Cerebellar nuclear complex (tissue), 1 donor: ENCODE results near the gene ARHGAP40.

Source experiments
- DNase-seq, 2 experiments: peaks; one replicate each; lab custom pipeline; 2025; lab: John Stamatoyannopoulos, UW

Gene ARHGAP40

GRCh38 chr20:38601216-38602184 is at the start of gene ARHGAP40:
TSS of gene ARHGAP40 (plus strand) at chr20:38601809.
- no peak for DNase-seq

DNA sequence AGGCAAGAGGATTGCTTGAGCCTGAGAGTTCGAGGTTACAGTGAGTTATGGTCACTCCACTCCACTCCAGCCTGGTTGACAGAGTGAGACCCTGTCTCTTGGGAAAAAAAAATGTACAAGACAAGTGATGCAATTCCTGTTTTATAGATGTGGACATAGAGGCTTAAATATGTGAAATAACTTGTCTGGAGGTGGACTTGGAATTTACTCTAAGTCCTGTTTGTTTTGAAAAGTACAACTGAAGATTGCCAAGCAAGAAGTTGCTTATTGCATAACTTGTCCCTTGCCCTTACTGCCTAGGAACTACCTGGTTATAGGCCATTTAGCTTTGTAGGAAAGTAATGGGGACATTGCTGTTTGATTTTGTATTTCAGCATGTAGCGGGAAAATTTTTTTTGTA is 46.6 kb upstream of the ARHGAP40 start:
- DNase-seq = no peak

GRCh38 chr20:38555395-38555794 is 46.2 kb upstream of the ARHGAP40 start:
- DNase-seq = no peak

DNA sequence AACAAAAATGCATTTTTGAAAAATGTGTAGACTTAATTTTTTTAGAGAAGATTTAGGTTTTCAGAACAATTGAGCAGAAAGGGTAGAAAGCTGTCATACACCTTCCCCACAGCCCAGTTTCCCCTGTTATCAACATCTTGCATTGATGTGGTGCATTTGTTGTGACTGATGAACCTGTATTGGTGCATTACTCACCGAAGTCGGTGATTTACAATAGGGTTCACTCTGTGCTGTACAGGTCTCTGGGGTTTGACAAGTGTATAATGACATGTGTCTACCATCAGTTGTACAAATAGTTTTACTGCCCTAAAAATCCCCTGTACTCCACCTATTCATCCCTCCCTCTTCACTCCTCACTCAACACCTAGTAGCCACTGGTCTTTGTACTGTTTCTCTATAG is 44.4 kb upstream of the ARHGAP40 start:
- DNase-seq = no peak

GRCh38 chr20:38558596-38559360 is 42.8 kb upstream of the ARHGAP40 start:
- DNase-seq = no peak

DNA sequence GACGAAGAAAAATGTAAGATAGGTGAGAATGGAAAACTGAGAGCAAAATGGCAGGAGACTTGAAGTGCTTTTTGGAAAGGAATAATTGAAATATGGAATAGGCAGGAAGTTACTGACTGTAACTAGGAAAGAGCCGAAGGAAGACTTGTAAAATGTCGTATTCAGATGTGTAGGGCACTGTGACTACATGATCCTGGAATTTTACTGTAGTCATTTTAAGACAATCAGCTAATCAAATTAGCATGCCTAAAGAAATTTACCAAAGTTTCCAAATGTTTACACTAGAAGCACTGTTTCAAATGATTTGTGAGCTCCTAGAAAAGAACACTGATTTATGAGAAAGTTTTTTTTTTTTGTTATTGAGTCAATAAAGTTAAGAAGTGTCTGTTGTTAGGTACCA is 41.8 kb upstream of the ARHGAP40 start:
- DNase-seq = no peak

GRCh38 chr20:38563802-38564431 is 37.7 kb upstream of the ARHGAP40 start:
- DNase-seq = no peak

DNA sequence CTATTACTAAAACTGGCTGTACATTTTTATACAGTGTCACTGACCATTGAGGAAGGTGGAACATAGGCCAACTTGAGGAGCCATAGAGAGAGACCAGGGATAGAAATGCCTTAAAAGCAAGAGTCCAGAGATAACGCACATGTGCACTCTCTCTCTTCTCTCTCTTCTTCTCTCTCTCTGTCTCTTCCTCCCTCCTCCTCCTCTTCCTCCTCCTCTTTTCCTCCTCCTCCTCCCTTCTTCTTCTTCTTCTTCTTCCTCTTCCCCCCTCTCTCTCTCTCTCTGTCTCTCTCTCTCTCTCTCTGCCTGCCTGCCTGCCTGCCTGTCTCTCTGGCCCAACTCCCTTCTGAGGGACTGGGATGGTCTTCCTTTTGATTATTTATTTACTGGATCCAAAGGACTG is 36.9 kb upstream of the ARHGAP40 start:
- DNase-seq = no peak

- no peak for DNase-seq
These were observed 35.5 kb upstream of the ARHGAP40 start for GRCh38 chr20:38566036-38566598.

DNA sequence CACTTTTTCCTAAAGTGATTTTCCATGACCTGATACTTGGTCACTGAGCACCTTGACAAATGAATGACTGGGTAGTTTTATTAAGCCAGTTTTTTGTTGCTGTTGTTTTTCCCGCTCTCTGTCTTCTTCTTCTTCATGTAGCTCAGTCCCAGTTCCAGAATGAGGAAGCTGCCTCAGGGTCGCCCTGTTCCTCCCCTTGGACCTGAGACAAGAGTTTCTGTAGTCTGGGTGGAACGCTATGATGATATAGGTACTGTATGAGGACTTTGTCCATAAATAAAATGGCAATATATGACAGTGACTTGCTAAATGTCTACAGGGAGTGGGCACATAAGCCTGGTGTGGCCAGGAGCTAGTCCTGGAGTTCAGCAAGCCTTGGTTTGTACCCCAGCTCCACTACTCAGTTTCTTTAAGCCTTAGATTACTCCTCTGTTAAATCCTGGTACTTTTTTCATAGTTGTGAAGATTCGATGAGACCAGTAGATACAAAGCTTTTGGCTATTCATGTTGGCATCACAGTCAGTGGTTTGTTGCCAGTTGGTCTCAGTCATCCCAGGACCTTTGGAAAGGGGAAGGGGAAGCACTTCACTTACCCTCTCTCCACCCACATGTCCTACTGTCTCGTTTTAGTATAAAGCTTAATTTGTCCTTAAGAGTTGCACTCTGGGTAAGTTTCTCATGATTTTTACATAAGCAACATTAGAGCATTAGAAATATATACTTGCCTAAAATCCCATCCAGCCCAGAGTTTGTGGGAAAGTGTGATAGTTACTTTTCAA is 31.7 kb upstream of the ARHGAP40 start:
- no peak for DNase-seq

GRCh38 chr20:38573413-38573812 is 28.2 kb upstream of the ARHGAP40 start:
- no peak for DNase-seq

DNA sequence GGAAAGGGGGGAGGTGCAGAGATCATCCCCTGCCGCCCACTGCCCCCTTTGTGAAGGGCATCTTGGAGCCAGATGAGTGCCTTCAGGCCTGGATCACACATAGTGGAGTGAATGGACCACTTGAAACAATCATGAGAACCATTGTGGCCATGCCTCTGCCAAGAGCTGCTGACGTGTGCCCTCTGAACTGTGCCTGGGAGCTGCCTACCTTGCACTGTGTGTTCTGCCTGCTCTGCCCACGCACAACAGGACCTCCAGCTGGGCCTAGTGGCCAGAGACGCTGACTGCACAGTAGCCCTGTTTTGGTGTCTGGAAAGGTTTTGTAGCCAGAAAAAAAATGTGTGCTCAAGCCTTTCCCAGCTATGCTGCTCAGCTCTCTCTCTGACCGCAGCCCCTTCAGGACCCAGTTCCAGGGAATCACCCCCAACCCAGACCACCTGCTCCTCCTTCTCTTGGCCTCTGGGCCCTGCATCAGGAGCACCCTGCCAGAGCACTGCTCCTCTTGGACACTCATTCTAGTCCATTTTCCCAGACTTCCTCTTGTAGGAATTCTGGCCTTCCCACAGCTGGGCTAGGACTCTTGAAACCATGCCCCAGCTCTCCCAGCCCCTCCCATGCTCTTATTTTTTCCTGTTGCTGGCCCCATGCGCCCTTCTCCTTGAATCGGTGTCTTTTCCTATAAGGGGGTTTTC is 22.2 kb upstream of the ARHGAP40 start:
- DNase-seq = no peak

DNA sequence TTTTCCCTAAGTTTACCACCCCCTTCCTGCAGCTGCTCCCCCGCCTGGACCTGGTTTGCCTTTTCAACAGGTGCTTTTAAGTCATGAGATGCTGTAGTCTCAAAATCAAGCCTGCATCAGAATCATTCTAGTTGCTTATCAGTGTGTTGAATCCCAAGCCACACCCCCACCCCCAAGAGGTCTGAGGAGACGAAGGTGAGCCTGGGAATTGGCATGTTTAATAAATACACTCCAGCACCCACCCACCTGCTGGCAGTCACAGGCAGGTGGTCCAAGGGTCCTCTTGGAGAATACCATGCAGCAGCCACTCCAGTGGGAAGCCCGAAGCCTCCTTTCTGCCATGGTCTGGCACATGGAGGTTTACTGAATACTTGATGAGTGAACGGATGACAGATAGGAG is 21.7 kb upstream of the ARHGAP40 start:
- no peak for DNase-seq

- DNase-seq = no peak
These were observed 20.6 kb upstream of the ARHGAP40 start, which contains the start of gene ADIG for GRCh38 chr20:38581013-38581412. TSS of gene ADIG (plus strand) at chr20:38581197. CDS start at chr20:38581251, 54 bp downstream.

GRCh38 chr20:38581830-38582358 is 19.7 kb upstream of the ARHGAP40 start:
- DNase-seq = no peak

DNA sequence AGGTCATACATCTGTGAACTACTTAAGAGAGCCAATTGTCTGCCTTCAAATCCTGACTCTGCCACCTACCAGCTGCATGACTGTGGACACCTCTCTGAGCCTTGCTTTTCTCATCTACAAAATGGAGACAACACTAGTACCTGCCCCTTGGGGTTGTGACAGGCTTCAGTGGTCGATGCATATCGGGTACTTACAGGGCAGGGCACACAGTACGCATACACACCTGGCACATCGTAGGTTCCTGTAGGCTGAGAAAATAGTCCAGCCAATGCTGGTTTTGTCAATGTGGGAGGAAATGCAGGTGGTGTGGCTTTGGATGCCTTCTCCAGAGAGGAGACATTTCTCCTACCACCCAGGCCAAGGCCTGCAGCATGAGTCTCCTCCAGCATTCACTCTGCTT is 18.3 kb upstream of the ARHGAP40 start:
- no peak for DNase-seq

GRCh38 chr20:38584099-38584763 is 17.4 kb upstream of the ARHGAP40 start:
- DNase-seq = no peak

GRCh38 chr20:38585404-38586180 is 16.0 kb upstream of the ARHGAP40 start:
- no peak for DNase-seq

DNA sequence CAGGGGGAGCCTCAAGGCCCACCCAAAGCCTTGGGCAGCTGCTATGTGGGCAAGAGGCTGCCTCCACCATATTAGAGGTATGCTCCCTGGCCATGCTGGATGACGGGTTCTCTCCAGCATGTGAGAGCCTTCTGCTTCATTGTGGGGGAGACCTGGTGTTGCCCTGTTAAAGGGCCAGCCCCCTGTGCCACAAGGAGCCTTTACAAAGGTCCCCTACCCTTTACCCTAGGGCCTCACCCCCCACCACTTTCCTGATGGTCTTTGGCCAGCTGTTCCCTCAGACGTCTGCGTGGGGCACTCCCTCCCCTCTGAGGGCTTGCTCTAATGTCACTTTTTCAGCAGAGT is 15.5 kb upstream of the ARHGAP40 start:
- no peak for DNase-seq
